SK-N-SH (cell line): Measurements from ENCODE around the gene RND2. TPM values are rescaled to one million over a fixed set of nuclear protein-coding genes. Genes with fewer than 3 reads are reported as not detected.

ENCODE experiments used
- CTCF ChIA-PET: fragments of 300-600, 350-600 bp; formaldehyde crosslinking; extraction: SDS; loops from one replicate; lab custom pipeline; 2021; lab: Yijun Ruan, JAX
- POLR2A ChIA-PET: fragments of 350-600 bp; sonication (Branson Sonifier 250); formaldehyde crosslinking; extraction: SDS; loops from one replicate; lab custom pipeline; 2020; ENCODE audit warnings: antibody characterized with exemption, inconsistent platforms; lab: Yijun Ruan, JAX
- DNase-seq: peaks from one replicate; pipeline ENCODE4 v3.0.0; 2012
- H2AFZ ChIP-seq: fragments of 200-600 bp; sonication (generic); 2 replicates; pipeline ENCODE4 v1.8.1; 2016; ENCODE audit warnings: antibody characterized with exemption, mild to moderate bottlenecking, low read depth
- H3F3A ChIP-seq: fragments of 200-600 bp; sonication (generic); replicated peaks from 2 replicates; pipeline ENCODE3; 2016; ENCODE audit warnings: antibody characterized with exemption, mild to moderate bottlenecking; ENCODE audit not compliant: insufficient read depth
- H3K27ac ChIP-seq, 2 experiments: fragments of 200-500 bp in 1 of 2; fragments of 200-600 bp in 1 of 2; sonication (Bioruptor generic) in 1 of 2; sonication (generic), shearing (Covaris generic) in 1 of 2; 2 replicates each; pipeline versions ENCODE4 v1.5.1 to v1.6.1; 2014 to 2016; ENCODE audit warnings: low read depth in 2 of 2, inconsistent platforms in 1 of 2, low read length in 1 of 2, mild to moderate bottlenecking in 1 of 2, mixed read lengths in 1 of 2
- H3K27me3 ChIP-seq: fragments of 200-600 bp; sonication (generic), shearing (Covaris generic); 2 replicates; pipeline ENCODE4 v1.6.1; 2016; ENCODE audit warnings: mixed run types; ENCODE audit not compliant: insufficient read depth
- H3K36me3 ChIP-seq, 2 experiments: fragments of 200-500 bp in 1 of 2; fragments of 200-600 bp in 1 of 2; sonication (Bioruptor generic) in 1 of 2; sonication (generic) in 1 of 2; replicated peaks in 1 of 2; 2 replicates each; pipeline versions ENCODE3 to v1.5.1; 2014 to 2016; ENCODE audit warnings: low read length in 1 of 2, mild to moderate bottlenecking in 1 of 2; ENCODE audit not compliant: insufficient read depth in 2 of 2, control insufficient read depth in 1 of 2
- H3K4me1 ChIP-seq, 2 experiments: fragments of 200-500 bp in 1 of 2; fragments of 200-600 bp in 1 of 2; sonication (Bioruptor generic) in 1 of 2; sonication (generic), shearing (Covaris generic) in 1 of 2; 2 replicates each; pipeline versions ENCODE4 v1.5.1 to v1.6.1; 2014 to 2016; ENCODE audit warnings: low read depth in 1 of 2, low read length in 1 of 2, mixed run types in 1 of 2; ENCODE audit not compliant: insufficient read depth in 2 of 2, control insufficient read depth in 1 of 2
- H3K4me2 ChIP-seq: fragments of 200-600 bp; sonication (generic), shearing (Covaris generic); 2 replicates; pipeline ENCODE4 v1.6.1; 2017; ENCODE audit warnings: mixed run types
- H3K4me3 ChIP-seq, 2 experiments: fragments of 200-500 bp in 1 of 2; fragments of 200-600 bp in 1 of 2; sonication (Bioruptor generic) in 1 of 2; sonication (generic), shearing (Covaris generic) in 1 of 2; 2 replicates each; pipeline versions ENCODE4 v1.5.1 to v1.8.1; 2014 to 2016; ENCODE audit warnings: low read depth in 2 of 2, inconsistent platforms in 1 of 2, low read length in 1 of 2, mild to moderate bottlenecking in 1 of 2, mixed read lengths in 1 of 2, moderate library complexity in 1 of 2
- H3K79me2 ChIP-seq: fragments of 200-600 bp; sonication (generic); 2 replicates; pipeline ENCODE4 v1.8.1; 2017; ENCODE audit warnings: mild to moderate bottlenecking; ENCODE audit not compliant: insufficient read depth
- H3K9ac ChIP-seq: fragments of 200-600 bp; sonication (generic); 2 replicates; pipeline ENCODE4 v1.6.1; 2017; ENCODE audit warnings: mixed run types
- H3K9me2 ChIP-seq: fragments of 200-600 bp; sonication (generic); 2 replicates; pipeline ENCODE4 v1.6.1; 2017; ENCODE audit warnings: mixed run types
- H3K9me3 ChIP-seq: fragments of 200-600 bp; sonication (generic); 2 replicates; pipeline ENCODE4 v1.6.1; 2017; ENCODE audit warnings: mixed run types, mild to moderate bottlenecking, moderate library complexity
- H4K20me1 ChIP-seq: fragments of 200-600 bp; sonication (generic); 2 replicates; pipeline ENCODE4 v1.6.1; 2017; ENCODE audit warnings: mild to moderate bottlenecking, mixed run types; ENCODE audit not compliant: insufficient read depth
- CHD2 ChIP-seq: fragments of 150-350 bp; IDR thresholded peaks from 2 replicates; pipeline ENCODE4 v1.6.1; 2018; ENCODE audit warnings: low read length; ENCODE audit not compliant: partially characterized antibody
- CTCF ChIP-seq: fragments of 200-600 bp; sonication (generic); IDR thresholded peaks from 2 replicates; pipeline ENCODE4 v1.6.1; 2017; ENCODE audit warnings: antibody characterized with exemption, mild to moderate bottlenecking, moderate library complexity
- EP300 ChIP-seq, 2 experiments: IDR thresholded peaks; 2 replicates each; pipeline versions ENCODE4 v1.4.0 to v1.6.1; 2012; ENCODE audit warnings: borderline replicate concordance in 1 of 2, low read depth in 1 of 2, low read length in 1 of 2
- GABPA ChIP-seq: IDR thresholded peaks from 2 replicates; pipeline ENCODE4 v1.4.0; 2012; ENCODE audit warnings: low read depth, mild to moderate bottlenecking
- GATA2 ChIP-seq: sonication (generic); formaldehyde crosslinking; IDR thresholded peaks from 2 replicates; pipeline ENCODE4 v1.5.0; 2020; ENCODE audit warnings: mild to moderate bottlenecking, missing genetic modification reagents
- MXI1 ChIP-seq: IDR thresholded peaks from 2 replicates; pipeline ENCODE4 v1.6.1; 2012; ENCODE audit warnings: mild to moderate bottlenecking, low read depth, low read length, improper control_type of control experiment
- NFIC ChIP-seq: IDR thresholded peaks from 2 replicates; pipeline ENCODE4 v1.4.0; 2012; ENCODE audit warnings: borderline replicate concordance
- NRF1 ChIP-seq: IDR thresholded peaks from 2 replicates; pipeline ENCODE4 v1.6.1; 2012; ENCODE audit warnings: low read depth, mild to moderate bottlenecking, low read length
- PBX3 ChIP-seq: IDR thresholded peaks from 2 replicates; pipeline ENCODE4; 2012
- RAD21 ChIP-seq: IDR thresholded peaks from 2 replicates; pipeline ENCODE4 v1.6.1; 2012; ENCODE audit warnings: mild to moderate bottlenecking, low read length
- RCOR1 ChIP-seq: fragments of 150-350 bp; IDR thresholded peaks from 2 replicates; pipeline ENCODE4 v1.6.1; 2017; ENCODE audit warnings: antibody characterized with exemption, low read length
- RXRA ChIP-seq: IDR thresholded peaks from 2 replicates; pipeline ENCODE4 v1.4.0; 2012; ENCODE audit warnings: low read depth, mild to moderate bottlenecking, borderline replicate concordance
- SMC3 ChIP-seq: IDR thresholded peaks from 2 replicates; pipeline ENCODE4 v1.6.1; 2012; ENCODE audit warnings: low read depth, low read length, improper control_type of control experiment
- USF1 ChIP-seq: IDR thresholded peaks from 2 replicates; pipeline ENCODE4 v1.4.0; 2012; ENCODE audit warnings: low read depth, borderline replicate concordance
- YY1 ChIP-seq: IDR thresholded peaks from 2 replicates; pipeline ENCODE4 v1.4.0; 2012; ENCODE audit warnings: low read depth, mild to moderate bottlenecking
- ZBTB33 ChIP-seq: IDR thresholded peaks from 2 replicates; pipeline ENCODE4 v1.4.0; 2012; ENCODE audit warnings: low read depth, borderline replicate concordance
- WGBS: methylation state at CpG from one replicate; pipeline ENCODE4 v1.1.6; 2017; ENCODE audit warnings: low lambda C conversion rate; 5-methylcytosine and 5-hydroxymethylcytosine counted together
- polyA plus RNA-seq, 3 experiments: library from polyadenylated mRNA; depleted of rRNA; stranded (reverse); fragments of >200 nt; gene quantifications; 2 replicates each; pipeline ENCODE4 v1.2.3, GENCODE V29; 2012

RND2 gene
- polyA plus RNA-seq, 1 of the 3 experiments (the other 2 are of a cell fraction): 8.9 TPM

- TF ChIP-seq ZBTB33 (no peak), RCOR1 (no peak), RAD21 (no peak), YY1 (no peak)
Measured at GRCh38 chr17:43043307-43043706, 18.3 kb downstream of the RND2 start (continued).

- Histone ChIP-seq H3K36me3 (peaks cover 0 to 2% of the 10 kb centered on the region in 2 experiments), H3K4me2 (no peak overlapping the region), H4K20me1 (no peaks in the 10 kb centered on the region), H3K9me2 (no peaks in the 10 kb centered on the region), H3K27ac (no peak overlapping the region), H3K4me3 (no peak overlapping the region), H3K9me3 (no peaks in the 10 kb centered on the region), H3F3A (no peaks in the 10 kb centered on the region), H3K4me1 (peaks cover 0 to 5% of the 10 kb centered on the region in 2 experiments; a peak in 1 of 4 replicates), H2AFZ (no peak overlapping the region), H3K9ac (no peak overlapping the region), H3K79me2 (no peaks in the 10 kb centered on the region), H3K27me3 (no peaks in the 10 kb centered on the region)
- no peak for TF ChIP-seq GABPA
- no peak for TF ChIP-seq RXRA
- no peak for TF ChIP-seq USF1
- no peak for TF ChIP-seq NFIC
- TF ChIP-seq EP300 (IDR thresholded peaks at IDR 0.05; ENCODE audit: borderline replicate concordance in 1 of 2, low read depth in 1 of 2, low read length in 1 of 2): no peak
- no peak for TF ChIP-seq GATA2 (CRISPR knock-in tag)
- no peak for TF ChIP-seq PBX3
- TF ChIP-seq MXI1: no peak
- TF ChIP-seq CHD2: no peak
- WGBS: 93% methylated on average over 4 of the region's 4 CpGs
- DNase-seq: no peak
- ChIA-PET CTCF (no interaction called here), POLR2A (no interaction called here)
Measured at GRCh38 chr17:43044024-43044423, 19.0 kb downstream of the RND2 start.

- CTCF ChIA-PET: no interaction called here
Measured at GRCh38 chr17:43051969-43052368, 26.9 kb downstream of the RND2 start.

More at GRCh38 chr17:43051969-43052368, 26.9 kb downstream of the RND2 start:
- Histone ChIP-seq H3K9me2 (no peaks in the 10 kb centered on the region), H4K20me1 (no peaks in the 10 kb centered on the region), H3K4me2 (no peak overlapping the region), H3K27me3 (no peaks in the 10 kb centered on the region), H3F3A (no peaks in the 10 kb centered on the region), H3K27ac (no peak overlapping the region), H3K9me3 (no peaks in the 10 kb centered on the region), H3K9ac (no peak overlapping the region)
- TF ChIP-seq SMC3 (no peak), NRF1 (no peak), PBX3 (no peak), CTCF (no peak)
- TF ChIP-seq, all 33 proteins: peak for 0
- Histone ChIP-seq H3K79me2 (no peaks in the 10 kb centered on the region), H3K4me1 (no peaks in the 10 kb centered on the region), H2AFZ (no peak overlapping the region), H3K36me3 (peaks cover 3 to 14% of the 10 kb centered on the region in 2 experiments), H3K4me3 (no peak overlapping the region)
- no peak for DNase-seq
- POLR2A ChIA-PET: no interaction called here
- 92% methylated on average over 1 of the region's 1 CpG for WGBS
